DOHH2 (cell line): ENCODE results near the gene S100A8.

Experiments
- H3F3A ChIP-seq: fragments of 200-600 bp; sonication (generic), shearing (Covaris generic); 2 replicates; pipeline ENCODE4 v1.6.0; 2016; ENCODE audit warnings: antibody characterized with exemption, mild to moderate bottlenecking; ENCODE audit not compliant: control insufficient read depth, insufficient read depth
- H3K27ac ChIP-seq: fragments of 200-600 bp; sonication (generic); 2 replicates; pipeline ENCODE4 v1.5.1; 2014; ENCODE audit warnings: low read depth, mild to moderate bottlenecking, low read length, moderate library complexity
- H3K27me3 ChIP-seq: fragments of 200-600 bp; sonication (generic); 2 replicates; pipeline ENCODE4 v1.6.1; 2014; ENCODE audit warnings: mild to moderate bottlenecking, low read length, mixed read lengths; ENCODE audit not compliant: control insufficient read depth
- H3K36me3 ChIP-seq: fragments of 200-600 bp; sonication (generic); 2 replicates; pipeline ENCODE4 v1.6.1; 2014; ENCODE audit warnings: mild to moderate bottlenecking, low read length, moderate library complexity, mixed read lengths; ENCODE audit not compliant: control insufficient read depth
- H3K4me1 ChIP-seq: fragments of 200-600 bp; sonication (generic); 2 replicates; pipeline ENCODE4 v1.6.1; 2014; ENCODE audit warnings: mild to moderate bottlenecking, low read length, mixed read lengths; ENCODE audit not compliant: control insufficient read depth
- H3K4me2 ChIP-seq: fragments of 200-600 bp; sonication (generic); 2 replicates; pipeline ENCODE4 v1.6.0; 2014; ENCODE audit warnings: mild to moderate bottlenecking, low read length, moderate library complexity
- H3K4me3 ChIP-seq: fragments of 200-600 bp; sonication (generic); 2 replicates; pipeline ENCODE4 v1.5.1; 2014; ENCODE audit warnings: mild to moderate bottlenecking, low read length, mixed read lengths
- H3K79me2 ChIP-seq: fragments of 200-600 bp; sonication (generic); 2 replicates; pipeline ENCODE4 v1.6.1; 2014; ENCODE audit warnings: mild to moderate bottlenecking, low read length, mixed read lengths; ENCODE audit not compliant: control insufficient read depth
- H3K9me2 ChIP-seq: fragments of 200-600 bp; sonication (generic); replicated peaks from 2 replicates; pipeline ENCODE4 v1.6.1; 2014; ENCODE audit warnings: mild to moderate bottlenecking, low read length, mixed read lengths; ENCODE audit not compliant: control insufficient read depth
- H3K9me3 ChIP-seq: fragments of 200-600 bp; sonication (generic); 2 replicates; pipeline ENCODE4 v1.6.1; 2014; ENCODE audit warnings: antibody characterized with exemption, low read length, mixed read lengths; ENCODE audit not compliant: control insufficient read depth, insufficient read depth
- H4K20me1 ChIP-seq: fragments of 200-600 bp; sonication (generic); 2 replicates; pipeline ENCODE4 v1.6.0; 2014; ENCODE audit warnings: low read depth, mild to moderate bottlenecking, antibody characterized with exemption, low read length, moderate library complexity; ENCODE audit not compliant: control insufficient read depth, insufficient read depth
- CTCF ChIP-seq: fragments of 200-600 bp; sonication (generic); IDR thresholded peaks from one replicate; pipeline ENCODE4 v1.5.1; 2014; ENCODE audit warnings: antibody characterized with exemption, mild to moderate bottlenecking, low read depth, low read length; ENCODE audit not compliant: poor library complexity, severe bottlenecking
- EZH2phosphoT487 ChIP-seq: fragments of 200-600 bp; sonication (generic); IDR thresholded peaks from 2 replicates; pipeline ENCODE4 v1.6.1; 2017; ENCODE audit warnings: borderline replicate concordance, mild to moderate bottlenecking, antibody characterized with exemption, low read length, moderate library complexity, mixed read lengths

The S100A8 gene

GRCh38 chr1:153395776-153396175 lies 4.9 kb upstream of the S100A8 start:
- Histone ChIP-seq H3K79me2 (no peaks in the 10 kb centered on the region), H3K36me3 (no peaks in the 10 kb centered on the region), H3K9me2 (no peaks in the 10 kb centered on the region), H3K4me2 (no peak overlapping the region), H3K9me3 (no peaks in the 10 kb centered on the region), H3K27me3 (no peaks in the 10 kb centered on the region), H3F3A (no peaks in the 10 kb centered on the region), H3K4me3 (no peak overlapping the region), H3K4me1 (no peaks in the 10 kb centered on the region), H3K27ac (no peak overlapping the region), H4K20me1 (no peaks in the 10 kb centered on the region)
- TF ChIP-seq CTCF (no peak), EZH2phosphoT487 (no peak)

DNA sequence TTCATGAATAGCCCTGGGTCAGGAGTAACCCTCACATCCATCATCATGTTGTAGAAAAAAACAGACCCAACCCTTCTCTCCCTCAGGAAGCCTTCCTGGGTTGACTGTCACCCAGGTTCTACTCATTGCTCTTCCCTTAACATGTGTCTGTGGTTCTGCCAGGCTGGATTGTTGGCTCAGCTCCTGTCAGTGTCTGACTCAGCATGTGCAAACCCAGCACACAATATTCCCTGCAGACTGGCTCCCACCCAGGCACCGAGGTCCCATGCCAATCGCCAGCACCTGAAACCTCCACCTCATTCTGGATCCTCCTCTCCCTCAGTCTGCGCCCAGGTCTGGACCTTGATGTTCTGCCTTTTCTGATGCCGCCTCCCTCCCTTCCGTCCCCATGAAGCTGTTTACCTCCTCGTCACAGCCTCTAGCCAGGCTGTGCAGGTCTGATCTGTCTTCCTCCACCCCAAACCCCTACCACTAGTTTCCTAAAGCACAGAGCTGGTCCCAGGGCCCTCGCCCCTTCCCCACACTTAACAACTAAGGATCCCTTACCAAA lies 4.3 kb upstream of the S100A8 start:
- Histone ChIP-seq H3K27ac (no peak overlapping the region), H3K4me2 (no peak overlapping the region), H3K79me2 (no peaks in the 10 kb centered on the region), H4K20me1 (no peaks in the 10 kb centered on the region), H3K4me1 (no peaks in the 10 kb centered on the region), H3K27me3 (no peaks in the 10 kb centered on the region), H3K4me3 (no peak overlapping the region), H3F3A (no peaks in the 10 kb centered on the region), H3K36me3 (no peaks in the 10 kb centered on the region), H3K9me3 (no peaks in the 10 kb centered on the region), H3K9me2 (no peaks in the 10 kb centered on the region)
- TF ChIP-seq CTCF (no peak), EZH2phosphoT487 (no peak)

DNA sequence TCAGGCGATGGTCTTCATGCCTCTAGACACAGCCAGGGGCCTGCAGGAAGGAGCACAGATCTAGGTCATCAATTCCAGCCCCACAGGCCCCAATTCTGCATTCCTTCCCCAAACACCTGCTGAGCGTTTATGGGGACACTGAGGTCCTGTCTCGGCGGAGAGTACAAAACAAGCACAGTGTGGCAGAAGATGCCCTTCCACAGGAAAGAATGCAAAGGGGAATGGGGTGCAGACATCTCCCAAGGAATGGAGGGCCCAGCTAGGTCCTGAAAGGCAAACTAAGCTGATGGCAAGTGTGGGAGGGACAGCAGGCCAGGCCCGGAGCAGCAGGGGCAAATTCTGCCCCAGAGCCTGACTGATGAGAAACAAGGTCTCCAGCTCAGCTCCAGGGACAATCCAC lies 3.5 kb upstream of the S100A8 start:
- no peak overlapping the region for H3K4me2 ChIP-seq
- H3F3A ChIP-seq, result no peaks in the 10 kb centered on the region
- no peak overlapping the region for H3K27ac ChIP-seq
- no peaks in the 10 kb centered on the region for H3K4me1 ChIP-seq
- no peak overlapping the region for H3K4me3 ChIP-seq
- H4K20me1 ChIP-seq, result no peaks in the 10 kb centered on the region
- no peaks in the 10 kb centered on the region for H3K27me3 ChIP-seq
- no peaks in the 10 kb centered on the region for H3K9me3 ChIP-seq
- H3K36me3 ChIP-seq, result no peaks in the 10 kb centered on the region
- TF ChIP-seq CTCF (no peak), EZH2phosphoT487 (no peak)
- no peaks in the 10 kb centered on the region for H3K9me2 ChIP-seq
- H3K79me2 ChIP-seq, result no peaks in the 10 kb centered on the region
